HEK293 (cell line): ENCODE measurements around the gene TIMM9.

Experiments used
- CTCF ChIA-PET: fragments of 350-600 bp; formaldehyde crosslinking; extraction: SDS; loops from one replicate; lab custom pipeline; 2021; ENCODE audit warnings: antibody characterized with exemption; lab: Yijun Ruan, JAX
- POLR2A ChIA-PET: fragments of 300-600 bp; formaldehyde crosslinking; extraction: SDS; loops from one replicate; lab custom pipeline; 2020; ENCODE audit warnings: antibody characterized with exemption, inconsistent platforms; lab: Yijun Ruan, JAX
- H3K27ac ChIP-seq: fragments of 200-500 bp; sonication (Bioruptor generic); 2 replicates; pipeline ENCODE4 v1.5.1; 2014; ENCODE audit warnings: low read depth, low read length, control low read depth, inconsistent platforms; ENCODE audit errors: extremely low read depth
- H3K36me3 ChIP-seq, 2 experiments: fragments of 200-500 bp in 1 of 2; sonication (Bioruptor generic) in 1 of 2; 1 replicate in 1 of 2; 2 replicates in 1 of 2; pipeline ENCODE4 v1.5.1; 2014 to 2017; ENCODE audit warnings: inconsistent platforms in 2 of 2, low read length in 2 of 2; ENCODE audit not compliant: control insufficient read depth in 2 of 2, insufficient read depth in 1 of 2
- H3K4me1 ChIP-seq: fragments of 200-500 bp; sonication (Bioruptor generic); 2 replicates; pipeline ENCODE4 v1.5.1; 2014; ENCODE audit warnings: mild to moderate bottlenecking, low read length, inconsistent platforms; ENCODE audit not compliant: control insufficient read depth, insufficient read depth
- H3K4me3 ChIP-seq: 2 replicates; pipeline ENCODE4 v1.5.1; 2011; ENCODE audit warnings: low read depth, mild to moderate bottlenecking, control low read depth, low read length, moderate library complexity
- H3K9me3 ChIP-seq: fragments of 200-500 bp; sonication (Bioruptor generic); 2 replicates; pipeline ENCODE4 v1.5.1; 2014; ENCODE audit warnings: low read depth, low read length, inconsistent platforms; ENCODE audit not compliant: control insufficient read depth, insufficient read depth
- BCL11B ChIP-seq: fragments of 450-650 bp; formaldehyde crosslinking; IDR thresholded peaks from 2 replicates; pipeline ENCODE4 v1.5.1; 2016; ENCODE audit warnings: low read depth, missing biosample characterization, missing genetic modification characterization
- GLI2 ChIP-seq: fragments of 450-650 bp; formaldehyde crosslinking; IDR thresholded peaks from 2 replicates; pipeline ENCODE4; 2017; ENCODE audit warnings: missing biosample characterization, missing genetic modification characterization, low read depth, borderline replicate concordance
- HOXD13 ChIP-seq: sonication (generic); formaldehyde crosslinking; IDR thresholded peaks from 2 replicates; pipeline ENCODE4 v1.8.0; 2022; ENCODE audit warnings: missing genetic modification reagents, borderline replicate concordance
- KLF10 ChIP-seq: fragments of 450-650 bp; IDR thresholded peaks from 2 replicates; pipeline ENCODE4 v1.5.1; 2018; ENCODE audit warnings: missing biosample characterization, mild to moderate bottlenecking, missing genetic modification characterization
- PRDM1 ChIP-seq: fragments of 450-650 bp; formaldehyde crosslinking; IDR thresholded peaks from 2 replicates; pipeline ENCODE4; 2016; ENCODE audit warnings: missing biosample characterization, missing genetic modification characterization
- SCRT1 ChIP-seq: fragments of 450-650 bp; formaldehyde crosslinking; IDR thresholded peaks from 2 replicates; pipeline ENCODE4 v1.5.1; 2016; ENCODE audit warnings: missing biosample characterization, missing genetic modification characterization, borderline replicate concordance
- SCRT2 ChIP-seq: fragments of 450-650 bp; formaldehyde crosslinking; IDR thresholded peaks from 2 replicates; pipeline ENCODE4 v1.5.1; 2016; ENCODE audit warnings: missing biosample characterization, missing genetic modification characterization
- SP3 ChIP-seq: fragments of 450-650 bp; formaldehyde crosslinking; IDR thresholded peaks from 2 replicates; pipeline ENCODE4 v1.5.1; 2016; ENCODE audit warnings: missing biosample characterization, missing genetic modification characterization
- YY2 ChIP-seq: fragments of 450-650 bp; formaldehyde crosslinking; IDR thresholded peaks from 2 replicates; pipeline ENCODE4 v1.5.1; 2016; ENCODE audit warnings: missing biosample characterization, missing genetic modification characterization
- ZBTB21 ChIP-seq: fragments of 450-650 bp; formaldehyde crosslinking; IDR thresholded peaks from 2 replicates; pipeline ENCODE4 v1.5.1; 2017; ENCODE audit warnings: missing biosample characterization, missing genetic modification characterization
- ZEB2 ChIP-seq: fragments of 450-650 bp; formaldehyde crosslinking; IDR thresholded peaks from 2 replicates; pipeline ENCODE4 v1.5.1; 2016; ENCODE audit warnings: missing biosample characterization, missing genetic modification characterization
- ZFHX2 ChIP-seq: fragments of 450-650 bp; formaldehyde crosslinking; conservative IDR thresholded peaks from 2 replicates; pipeline ENCODE4 v1.5.1; 2016; ENCODE audit warnings: missing biosample characterization, missing genetic modification characterization
- ZIC2 ChIP-seq: fragments of 450-650 bp; formaldehyde crosslinking; IDR thresholded peaks from 2 replicates; pipeline ENCODE4 v1.5.1; 2016; ENCODE audit warnings: missing biosample characterization, missing genetic modification characterization
- ZNF10 ChIP-seq: fragments of 450-650 bp; formaldehyde crosslinking; IDR thresholded peaks from 2 replicates; pipeline ENCODE4 v1.5.1; 2017; ENCODE audit warnings: missing biosample characterization, missing genetic modification characterization
- ZNF112 ChIP-seq: fragments of 450-650 bp; formaldehyde crosslinking; IDR thresholded peaks from 2 replicates; pipeline ENCODE4 v1.5.0; 2017; ENCODE audit warnings: missing biosample characterization, missing genetic modification characterization
- ZNF138 ChIP-seq: fragments of 450-650 bp; formaldehyde crosslinking; IDR thresholded peaks from 2 replicates; pipeline ENCODE4 v1.5.1; 2016; ENCODE audit warnings: missing biosample characterization, missing genetic modification characterization, borderline replicate concordance
- ZNF155 ChIP-seq: fragments of 450-650 bp; formaldehyde crosslinking; IDR thresholded peaks from 2 replicates; pipeline ENCODE4 v1.5.1; 2016; ENCODE audit warnings: missing biosample characterization, missing genetic modification characterization
- ZNF174 ChIP-seq: fragments of 450-650 bp; formaldehyde crosslinking; IDR thresholded peaks from 2 replicates; pipeline ENCODE4 v1.5.0; 2017; ENCODE audit warnings: missing biosample characterization, mild to moderate bottlenecking, missing genetic modification characterization
- ZNF221 ChIP-seq: fragments of 450-650 bp; formaldehyde crosslinking; IDR thresholded peaks from 2 replicates; pipeline ENCODE4 v1.5.1; 2017; ENCODE audit warnings: missing biosample characterization, missing genetic modification characterization, borderline replicate concordance
- ZNF426 ChIP-seq: fragments of 450-650 bp; formaldehyde crosslinking; IDR thresholded peaks from 2 replicates; pipeline ENCODE4 v1.5.1; 2017; ENCODE audit warnings: missing biosample characterization, missing genetic modification characterization, mild to moderate bottlenecking, inconsistent platforms, moderate library complexity
- ZNF48 ChIP-seq: fragments of 450-650 bp; formaldehyde crosslinking; IDR thresholded peaks from 2 replicates; pipeline ENCODE4 v1.5.1; 2016; ENCODE audit warnings: missing biosample characterization, missing genetic modification characterization
- ZNF521 ChIP-seq: fragments of 450-650 bp; formaldehyde crosslinking; IDR thresholded peaks from 2 replicates; pipeline ENCODE4 v1.5.1; 2017; ENCODE audit warnings: missing biosample characterization, mild to moderate bottlenecking, missing genetic modification characterization
- ZNF558 ChIP-seq: fragments of 450-650 bp; formaldehyde crosslinking; IDR thresholded peaks from 2 replicates; pipeline ENCODE4 v1.5.1; 2016; ENCODE audit warnings: missing biosample characterization, missing genetic modification characterization
- ZNF791 ChIP-seq: fragments of 450-650 bp; formaldehyde crosslinking; IDR thresholded peaks from 2 replicates; pipeline ENCODE4 v1.5.1; 2016; ENCODE audit warnings: missing biosample characterization, missing genetic modification characterization
- ZNF830 ChIP-seq: fragments of 450-650 bp; IDR thresholded peaks from 2 replicates; pipeline ENCODE4 v1.5.0; 2018; ENCODE audit warnings: missing biosample characterization, missing genetic modification characterization, low read depth, mild to moderate bottlenecking, moderate library complexity
- ZSCAN30 ChIP-seq: fragments of 450-650 bp; IDR thresholded peaks from 2 replicates; pipeline ENCODE4 v1.5.1; 2018; ENCODE audit warnings: missing biosample characterization, mild to moderate bottlenecking, missing genetic modification characterization, moderate library complexity
- TF ChIP-seq, protein P1 (sequence below): fragments of 450-650 bp; formaldehyde crosslinking; IDR thresholded peaks from 2 replicates; pipeline ENCODE4 v1.5.1; 2016; ENCODE audit warnings: missing biosample characterization, missing genetic modification characterization
- TF ChIP-seq, protein P2 (sequence below): fragments of 450-650 bp; formaldehyde crosslinking; IDR thresholded peaks from 2 replicates; pipeline ENCODE4 v1.5.1; 2017; ENCODE audit warnings: missing biosample characterization, missing genetic modification characterization
- TF ChIP-seq, protein P3 (sequence below): fragments of 450-650 bp; formaldehyde crosslinking; IDR thresholded peaks from 2 replicates; pipeline ENCODE4 v1.5.1; 2016; ENCODE audit warnings: missing biosample characterization, missing genetic modification characterization
- TF ChIP-seq, protein P4 (sequence below): fragments of 450-650 bp; formaldehyde crosslinking; IDR thresholded peaks from 2 replicates; pipeline ENCODE4 v1.5.1; 2016; ENCODE audit warnings: missing biosample characterization, missing genetic modification characterization
- TF ChIP-seq, protein P5 (sequence below): fragments of 450-650 bp; formaldehyde crosslinking; IDR thresholded peaks from 2 replicates; pipeline ENCODE4 v1.5.1; 2016; ENCODE audit warnings: missing biosample characterization, missing genetic modification characterization
- TF ChIP-seq, protein P6 (sequence below): sonication (generic); formaldehyde crosslinking; IDR thresholded peaks from 2 replicates; pipeline ENCODE4 v1.8.1; 2022; ENCODE audit warnings: mild to moderate bottlenecking, moderate library complexity, missing genetic modification reagents

TIMM9 gene

DNA sequence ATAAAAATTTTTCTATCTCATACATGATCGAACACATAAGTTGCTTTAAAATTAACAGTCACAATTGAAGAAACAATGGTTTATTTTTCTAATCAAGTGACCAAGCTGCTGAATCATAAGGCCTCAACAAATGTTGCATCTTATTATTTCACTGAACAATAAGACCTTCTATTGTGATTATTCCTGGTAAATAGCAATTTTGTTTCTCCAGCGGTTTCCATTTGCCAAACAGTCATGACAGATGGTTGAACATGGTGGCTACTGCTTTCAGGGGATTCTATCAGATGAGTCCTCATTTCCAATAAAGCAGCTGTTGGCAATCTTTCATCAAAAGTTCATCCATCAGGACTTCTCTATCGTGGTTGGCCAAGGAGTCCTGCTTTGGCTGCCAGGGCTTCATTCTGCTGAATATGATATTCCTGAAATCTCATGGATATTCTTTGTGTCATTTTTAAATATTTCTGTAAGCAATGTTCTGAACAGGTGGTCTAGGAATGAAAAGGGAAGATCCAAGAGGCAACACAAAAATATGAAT lies 18.6 kb downstream of the TIMM9 start (continued):
- TF ChIP-seq SCRT2: no peak
- TF ChIP-seq ZNF791 (tag by site-specific recombination): no peak
- TF ChIP-seq, protein P1, sequence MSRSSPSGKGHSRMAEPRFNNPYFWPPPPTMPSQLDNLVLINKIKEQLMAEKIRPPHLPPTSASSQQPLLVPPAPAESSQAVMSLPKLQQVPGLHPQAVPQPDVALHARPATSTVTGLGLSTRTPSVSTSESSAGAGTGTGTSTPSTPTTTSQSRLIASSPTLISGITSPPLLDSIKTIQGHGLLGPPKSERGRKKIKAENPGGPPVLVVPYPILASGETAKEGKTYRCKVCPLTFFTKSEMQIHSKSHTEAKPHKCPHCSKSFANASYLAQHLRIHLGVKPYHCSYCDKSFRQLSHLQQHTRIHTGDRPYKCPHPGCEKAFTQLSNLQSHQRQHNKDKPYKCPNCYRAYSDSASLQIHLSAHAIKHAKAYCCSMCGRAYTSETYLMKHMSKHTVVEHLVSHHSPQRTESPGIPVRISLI (tag by site-specific recombination): no peak
- no peak for TF ChIP-seq ZNF221 (tag by site-specific recombination)
- TF ChIP-seq ZNF155 (tag by site-specific recombination): no peak
- TF ChIP-seq ZBTB21 (tag by site-specific recombination): no peak
- TF ChIP-seq ZNF521 (tag by site-specific recombination): no peak
- TF ChIP-seq, protein P2, sequence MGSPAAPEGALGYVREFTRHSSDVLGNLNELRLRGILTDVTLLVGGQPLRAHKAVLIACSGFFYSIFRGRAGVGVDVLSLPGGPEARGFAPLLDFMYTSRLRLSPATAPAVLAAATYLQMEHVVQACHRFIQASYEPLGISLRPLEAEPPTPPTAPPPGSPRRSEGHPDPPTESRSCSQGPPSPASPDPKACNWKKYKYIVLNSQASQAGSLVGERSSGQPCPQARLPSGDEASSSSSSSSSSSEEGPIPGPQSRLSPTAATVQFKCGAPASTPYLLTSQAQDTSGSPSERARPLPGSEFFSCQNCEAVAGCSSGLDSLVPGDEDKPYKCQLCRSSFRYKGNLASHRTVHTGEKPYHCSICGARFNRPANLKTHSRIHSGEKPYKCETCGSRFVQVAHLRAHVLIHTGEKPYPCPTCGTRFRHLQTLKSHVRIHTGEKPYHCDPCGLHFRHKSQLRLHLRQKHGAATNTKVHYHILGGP (tag by site-specific recombination): no peak

DNA sequence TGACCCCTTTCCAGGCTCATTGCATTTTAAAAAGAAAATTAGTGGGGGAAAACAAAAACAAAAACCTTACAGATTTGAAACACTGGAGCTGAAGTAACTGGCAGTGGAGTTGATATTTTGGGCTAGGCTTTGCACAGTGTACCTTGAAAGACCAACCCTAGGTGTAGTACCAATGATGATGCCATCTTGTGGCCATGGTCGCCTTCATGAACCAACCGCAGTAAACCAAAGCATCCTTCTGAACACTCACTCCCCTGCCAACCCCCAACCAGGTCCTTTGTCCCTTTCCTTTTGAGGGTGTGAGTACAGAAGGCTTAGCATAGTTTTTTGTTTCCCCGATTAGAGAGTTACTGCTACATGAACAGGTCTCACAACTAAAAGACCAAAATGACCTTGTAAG lies 25.7 kb downstream of the TIMM9 start:
- CTCF ChIA-PET: interaction anchor here (0.6 to 0.7 kb wide), 2 partner anchors 30 to 127 kb away, joined by 3 read pairs; no protein-coding TSS in a partner anchor

DNA sequence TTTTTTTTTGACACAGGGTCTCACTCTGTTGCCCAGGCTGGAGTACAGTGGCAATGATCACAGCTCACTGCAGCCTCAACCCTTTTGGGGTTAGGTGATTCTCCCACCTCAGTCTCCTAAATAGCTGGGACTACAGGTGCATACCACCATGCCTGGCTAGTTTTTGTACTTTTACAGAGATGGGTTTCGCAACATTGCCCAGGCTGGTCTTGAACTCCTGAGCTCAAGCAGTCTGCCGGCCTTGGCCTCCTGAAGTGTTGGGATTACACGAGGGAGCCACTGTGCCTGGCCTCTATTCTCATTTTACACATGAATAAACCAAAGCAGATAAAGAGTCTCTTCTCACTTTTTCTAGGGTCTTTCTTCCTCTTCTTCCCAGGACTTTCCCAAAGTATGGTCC lies 28.4 kb downstream of the TIMM9 start:
- ChIA-PET POLR2A (interaction anchor here (1.4 to 1.9 kb wide), 2 partner anchors 29 to 101 kb away, joined by 4 to 6 read pairs; partner anchors contain the start of genes ARID4A, KIAA0586 and TIMM9), CTCF (no interaction called here)
- Histone ChIP-seq H3K27ac (no peak overlapping the region), H3K4me3 (no peak overlapping the region), H3K4me1 (peaks cover 2% of the 10 kb centered on the region; the same call in 1 of the 2 replicates), H3K9me3 (no peaks in the 10 kb centered on the region), H3K36me3 (no peaks in the 10 kb centered on the region; a peak in 1 of 3 replicates)
- no peak for TF ChIP-seq ZFHX2
- TF ChIP-seq ZNF174 (tag by site-specific recombination): no peak
- TF ChIP-seq ZNF112 (tag by site-specific recombination): no peak
- no peak for TF ChIP-seq ZIC2 (tag by site-specific recombination)
- no peak for TF ChIP-seq ZNF558 (tag by site-specific recombination)
- TF ChIP-seq, protein P3, sequence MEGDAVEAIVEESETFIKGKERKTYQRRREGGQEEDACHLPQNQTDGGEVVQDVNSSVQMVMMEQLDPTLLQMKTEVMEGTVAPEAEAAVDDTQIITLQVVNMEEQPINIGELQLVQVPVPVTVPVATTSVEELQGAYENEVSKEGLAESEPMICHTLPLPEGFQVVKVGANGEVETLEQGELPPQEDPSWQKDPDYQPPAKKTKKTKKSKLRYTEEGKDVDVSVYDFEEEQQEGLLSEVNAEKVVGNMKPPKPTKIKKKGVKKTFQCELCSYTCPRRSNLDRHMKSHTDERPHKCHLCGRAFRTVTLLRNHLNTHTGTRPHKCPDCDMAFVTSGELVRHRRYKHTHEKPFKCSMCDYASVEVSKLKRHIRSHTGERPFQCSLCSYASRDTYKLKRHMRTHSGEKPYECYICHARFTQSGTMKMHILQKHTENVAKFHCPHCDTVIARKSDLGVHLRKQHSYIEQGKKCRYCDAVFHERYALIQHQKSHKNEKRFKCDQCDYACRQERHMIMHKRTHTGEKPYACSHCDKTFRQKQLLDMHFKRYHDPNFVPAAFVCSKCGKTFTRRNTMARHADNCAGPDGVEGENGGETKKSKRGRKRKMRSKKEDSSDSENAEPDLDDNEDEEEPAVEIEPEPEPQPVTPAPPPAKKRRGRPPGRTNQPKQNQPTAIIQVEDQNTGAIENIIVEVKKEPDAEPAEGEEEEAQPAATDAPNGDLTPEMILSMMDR: no peak
- TF ChIP-seq, protein P4, sequence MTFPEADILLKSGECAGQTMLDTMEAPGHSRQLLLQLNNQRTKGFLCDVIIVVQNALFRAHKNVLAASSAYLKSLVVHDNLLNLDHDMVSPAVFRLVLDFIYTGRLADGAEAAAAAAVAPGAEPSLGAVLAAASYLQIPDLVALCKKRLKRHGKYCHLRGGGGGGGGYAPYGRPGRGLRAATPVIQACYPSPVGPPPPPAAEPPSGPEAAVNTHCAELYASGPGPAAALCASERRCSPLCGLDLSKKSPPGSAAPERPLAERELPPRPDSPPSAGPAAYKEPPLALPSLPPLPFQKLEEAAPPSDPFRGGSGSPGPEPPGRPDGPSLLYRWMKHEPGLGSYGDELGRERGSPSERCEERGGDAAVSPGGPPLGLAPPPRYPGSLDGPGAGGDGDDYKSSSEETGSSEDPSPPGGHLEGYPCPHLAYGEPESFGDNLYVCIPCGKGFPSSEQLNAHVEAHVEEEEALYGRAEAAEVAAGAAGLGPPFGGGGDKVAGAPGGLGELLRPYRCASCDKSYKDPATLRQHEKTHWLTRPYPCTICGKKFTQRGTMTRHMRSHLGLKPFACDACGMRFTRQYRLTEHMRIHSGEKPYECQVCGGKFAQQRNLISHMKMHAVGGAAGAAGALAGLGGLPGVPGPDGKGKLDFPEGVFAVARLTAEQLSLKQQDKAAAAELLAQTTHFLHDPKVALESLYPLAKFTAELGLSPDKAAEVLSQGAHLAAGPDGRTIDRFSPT (tag by site-specific recombination): no peak
- no peak for TF ChIP-seq KLF10 (tag by site-specific recombination)
- no peak for TF ChIP-seq SP3 (tag by site-specific recombination)

More for the DNA sequence above, 25.7 kb downstream of the TIMM9 start:
- no peaks in the 10 kb centered on the region for H3K4me1 ChIP-seq
- peaks cover 0 to 4% of the 10 kb centered on the region in 2 experiments; a peak in 1 of 3 replicates for H3K36me3 ChIP-seq
- no peak overlapping the region for H3K4me3 ChIP-seq
- H3K27ac ChIP-seq: no peak overlapping the region
- TF ChIP-seq ZNF830 (tag by site-specific recombination): no peak
- TF ChIP-seq YY2 (tag by site-specific recombination): no peak
- TF ChIP-seq HOXD13 (CRISPR knock-in tag): no peak
- TF ChIP-seq BCL11B (tag by site-specific recombination): no peak
- no peak for TF ChIP-seq ZEB2
- no peak for TF ChIP-seq ZNF48 (tag by site-specific recombination)
- TF ChIP-seq GLI2 (tag by site-specific recombination): no peak
- TF ChIP-seq ZBTB21 (tag by site-specific recombination): no peak
- no peak for TF ChIP-seq ZNF10 (tag by site-specific recombination)
- TF ChIP-seq, protein P5, sequence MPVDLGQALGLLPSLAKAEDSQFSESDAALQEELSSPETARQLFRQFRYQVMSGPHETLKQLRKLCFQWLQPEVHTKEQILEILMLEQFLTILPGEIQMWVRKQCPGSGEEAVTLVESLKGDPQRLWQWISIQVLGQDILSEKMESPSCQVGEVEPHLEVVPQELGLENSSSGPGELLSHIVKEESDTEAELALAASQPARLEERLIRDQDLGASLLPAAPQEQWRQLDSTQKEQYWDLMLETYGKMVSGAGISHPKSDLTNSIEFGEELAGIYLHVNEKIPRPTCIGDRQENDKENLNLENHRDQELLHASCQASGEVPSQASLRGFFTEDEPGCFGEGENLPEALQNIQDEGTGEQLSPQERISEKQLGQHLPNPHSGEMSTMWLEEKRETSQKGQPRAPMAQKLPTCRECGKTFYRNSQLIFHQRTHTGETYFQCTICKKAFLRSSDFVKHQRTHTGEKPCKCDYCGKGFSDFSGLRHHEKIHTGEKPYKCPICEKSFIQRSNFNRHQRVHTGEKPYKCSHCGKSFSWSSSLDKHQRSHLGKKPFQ (tag by site-specific recombination): no peak
- TF ChIP-seq ZSCAN30 (tag by site-specific recombination): no peak
- no peak for TF ChIP-seq ZNF138 (tag by site-specific recombination)
- TF ChIP-seq SCRT1 (tag by site-specific recombination): no peak
- no peak for TF ChIP-seq ZNF426 (tag by site-specific recombination)
- TF ChIP-seq PRDM1: no peak
- TF ChIP-seq, protein P6, sequence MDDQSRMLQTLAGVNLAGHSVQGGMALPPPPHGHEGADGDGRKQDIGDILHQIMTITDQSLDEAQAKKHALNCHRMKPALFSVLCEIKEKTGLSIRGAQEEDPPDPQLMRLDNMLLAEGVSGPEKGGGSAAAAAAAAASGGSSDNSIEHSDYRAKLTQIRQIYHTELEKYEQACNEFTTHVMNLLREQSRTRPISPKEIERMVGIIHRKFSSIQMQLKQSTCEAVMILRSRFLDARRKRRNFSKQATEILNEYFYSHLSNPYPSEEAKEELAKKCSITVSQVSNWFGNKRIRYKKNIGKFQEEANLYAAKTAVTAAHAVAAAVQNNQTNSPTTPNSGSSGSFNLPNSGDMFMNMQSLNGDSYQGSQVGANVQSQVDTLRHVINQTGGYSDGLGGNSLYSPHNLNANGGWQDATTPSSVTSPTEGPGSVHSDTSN (CRISPR knock-in tag): no peak
- no peak for TF ChIP-seq ZNF791 (tag by site-specific recombination)
- TF ChIP-seq, all 188 proteins: peak for 0
- no peaks in the 10 kb centered on the region for H3K9me3 ChIP-seq
- POLR2A ChIA-PET: no interaction called here
